Liver (tissue), 9 donors: ENCODE results near the gene DNAH1. TPM values are rescaled to one million over a fixed set of nuclear protein-coding genes. Genes with fewer than 3 reads are reported as not detected.
A peak's percentile ranks its signal among the peaks of the same experiment; 100 is the strongest.

Source experiments
- DNase-seq: peaks from one replicate; pipeline ENCODE4 v3.0.0-alpha.2; 2017; ENCODE audit warnings: low spot score
- H3K27ac ChIP-seq, 2 donors: one replicate each; pipeline ENCODE4 v1.7.0; 2013; ENCODE audit warnings: inconsistent platforms in 2 of 2, low read length in 2 of 2, control low read depth in 1 of 2, low read depth in 1 of 2, mild to moderate bottlenecking in 1 of 2
- H3K27me3 ChIP-seq, 4 donors: one replicate each; pipeline versions ENCODE4 v1.6.1 to v1.7.0; 2013; ENCODE audit warnings: low read length in 3 of 4, inconsistent platforms in 1 of 4, mild to moderate bottlenecking in 1 of 4, moderate library complexity in 1 of 4; ENCODE audit not compliant: control insufficient read depth in 4 of 4, insufficient read depth in 4 of 4
- H3K36me3 ChIP-seq, 4 donors: one replicate each; pipeline versions ENCODE4 v1.6.1 to v1.7.0; 2013; ENCODE audit warnings: low read length in 3 of 4, mild to moderate bottlenecking in 3 of 4, low read depth in 1 of 4, moderate library complexity in 1 of 4; ENCODE audit not compliant: control insufficient read depth in 4 of 4, insufficient read depth in 3 of 4
- H3K4me1 ChIP-seq, 4 donors: one replicate each; pipeline versions ENCODE4 v1.6.1 to v1.7.0; 2013; ENCODE audit warnings: low read length in 3 of 4, mild to moderate bottlenecking in 3 of 4, moderate library complexity in 1 of 4; ENCODE audit not compliant: control insufficient read depth in 4 of 4, insufficient read depth in 4 of 4
- H3K4me3 ChIP-seq, 3 donors: one replicate each; pipeline versions ENCODE4 v1.6.1 to v1.7.0; 2013; ENCODE audit warnings: low read length in 3 of 3, control low read depth in 1 of 3, low read depth in 1 of 3, mild to moderate bottlenecking in 1 of 3
- H3K9ac ChIP-seq, 2 donors: one replicate each; pipeline ENCODE4 v1.7.0; 2013; ENCODE audit warnings: low read length in 2 of 2, mild to moderate bottlenecking in 2 of 2, moderate library complexity in 2 of 2, control low read depth in 1 of 2, low read depth in 1 of 2
- H3K9me3 ChIP-seq, 4 donors: one replicate each; pipeline versions ENCODE4 v1.6.1 to v1.7.0; 2013; ENCODE audit warnings: low read length in 3 of 4; ENCODE audit not compliant: control insufficient read depth in 4 of 4
- ATF3 ChIP-seq: IDR thresholded peaks from 2 replicates; pipeline ENCODE4 v1.6.1; 2016; ENCODE audit warnings: antibody characterized with exemption
- CTCF ChIP-seq: fragments of 150-350 bp; IDR thresholded peaks from 2 replicates; pipeline ENCODE4 v1.5.1; 2017; ENCODE audit warnings: improper control_type of control experiment, low read depth, low read length; ENCODE audit not compliant: missing input control
- EGR1 ChIP-seq, 2 donors: IDR thresholded peaks; 2 replicates each; pipeline ENCODE4 v1.6.1; 2016 to 2018; ENCODE audit warnings: antibody characterized with exemption in 2 of 2, low read depth in 2 of 2
- FOXA1 ChIP-seq: IDR thresholded peaks from 2 replicates; pipeline ENCODE4 v1.6.1; 2016; ENCODE audit warnings: antibody characterized with exemption
- FOXA2 ChIP-seq: IDR thresholded peaks from 2 replicates; pipeline ENCODE4 v1.6.1; 2016; ENCODE audit warnings: antibody characterized with exemption
- GABPA ChIP-seq, 2 donors: IDR thresholded peaks in 1 of 2; conservative IDR thresholded peaks in 1 of 2; 2 replicates each; pipeline ENCODE4 v1.6.1; 2016; ENCODE audit warnings: antibody characterized with exemption in 2 of 2, mild to moderate bottlenecking in 1 of 2, moderate library complexity in 1 of 2
- HNF4A ChIP-seq, 2 donors: conservative IDR thresholded peaks; 2 replicates each; pipeline ENCODE4 v1.6.1; 2016; ENCODE audit warnings: antibody characterized with exemption in 2 of 2, mild to moderate bottlenecking in 2 of 2
- HNF4G ChIP-seq: IDR thresholded peaks from 2 replicates; pipeline ENCODE4 v1.6.1; 2016; ENCODE audit warnings: antibody characterized with exemption
- MAX ChIP-seq: IDR thresholded peaks from 2 replicates; pipeline ENCODE4 v1.6.1; 2016; ENCODE audit warnings: antibody characterized with exemption
- NR2F2 ChIP-seq: IDR thresholded peaks from 2 replicates; pipeline ENCODE4 v1.6.1; 2016; ENCODE audit warnings: antibody characterized with exemption
- RAD21 ChIP-seq, 2 donors: IDR thresholded peaks; 2 replicates each; pipeline ENCODE4 v1.6.1; 2016; ENCODE audit warnings: antibody characterized with exemption in 2 of 2, mild to moderate bottlenecking in 2 of 2
- REST ChIP-seq: IDR thresholded peaks from 2 replicates; pipeline ENCODE4 v1.6.1; 2016; ENCODE audit warnings: antibody characterized with exemption, mild to moderate bottlenecking
- RXRA ChIP-seq, 2 donors: IDR thresholded peaks; 2 replicates each; pipeline ENCODE4 v1.6.1; 2017 to 2018; ENCODE audit warnings: antibody characterized with exemption in 2 of 2, mild to moderate bottlenecking in 1 of 2
- SP1 ChIP-seq: IDR thresholded peaks from 2 replicates; pipeline ENCODE4 v1.6.1; 2018; ENCODE audit warnings: antibody characterized with exemption, mild to moderate bottlenecking
- TAF1 ChIP-seq: conservative IDR thresholded peaks from 2 replicates; pipeline ENCODE4 v1.6.1; 2016; ENCODE audit warnings: antibody characterized with exemption, mild to moderate bottlenecking
- YY1 ChIP-seq: IDR thresholded peaks from 2 replicates; pipeline ENCODE4 v1.6.1; 2016; ENCODE audit warnings: antibody characterized with exemption, mild to moderate bottlenecking
- WGBS: extraction: QIAGEN DNeasy Blood & Tissue Kit; methylation state at CpG from one replicate; pipeline ENCODE4 v1.1.7; 2013; 5-methylcytosine and 5-hydroxymethylcytosine counted together
- polyA plus RNA-seq, 2 donors: library from polyadenylated mRNA; stranded (reverse) in 1 of 2; unstranded in 1 of 2; fragments of 200-250 nt in 1 of 2; fragments of >200 nt in 1 of 2; fragmentation: Nextera tagmentation in 1 of 2; extraction: Ambion mirVana in 1 of 2; gene quantifications; one replicate each; pipeline versions ENCODE4 v1.2.1 to v1.2.3, GENCODE V29; 2013 to 2015
- total RNA-seq, 2 donors: library from RNA; depleted of rRNA; stranded (reverse); fragments of >200 nt; gene quantifications; one replicate each; pipeline ENCODE4 v1.2.3, GENCODE V29; 2014
- donor health status: healthy.
- donor health status: healthy.
- donor health status: healthy.
- donor health status: healthy.
- donor health status: healthy.

The DNAH1 gene
- total and polyA plus RNA-seq, 4 donors = 1.5 to 6.0 (median 2.5) TPM

GRCh38 chr3:52397676-52398399 is 81.7 kb downstream of the DNAH1 start:
- H3K36me3 ChIP-seq = peaks cover 7 to 74% (median 36%) of the 10 kb centered on the region in 4 donors
- H3K9me3 ChIP-seq = no peaks in the 10 kb centered on the region
- no peaks in the 10 kb centered on the region for H3K27me3 ChIP-seq
- TF ChIP-seq CTCF (no peak), YY1 (no peak), RXRA (IDR thresholded peaks at IDR 0.05) (peak in 1 of 2 donors; percentile 34), SP1 (no peak)
- DNase-seq = no peak
- H3K27ac ChIP-seq = no peak overlapping the region
- H3K4me3 ChIP-seq = no peak overlapping the region
- WGBS = 68% methylated on average over 13 of the region's 13 CpGs
- no peak overlapping the region for H3K9ac ChIP-seq
- no peaks in the 10 kb centered on the region for H3K4me1 ChIP-seq

- Histone ChIP-seq H3K9ac (no peak overlapping the region), H3K27me3 (no peaks in the 10 kb centered on the region), H3K9me3 (no peaks in the 10 kb centered on the region), H3K4me1 (no peaks in the 10 kb centered on the region), H3K4me3 (no peak overlapping the region), H3K36me3 (peaks cover 7 to 76% (median 36%) of the 10 kb centered on the region in 4 donors), H3K27ac (no peak overlapping the region)
- TF ChIP-seq FOXA1 (no peak), ATF3 (no peak), RAD21 (IDR thresholded peaks at IDR 0.05) (no peak), FOXA2 (no peak), NR2F2 (no peak), HNF4A (conservative IDR thresholded peaks at IDR 0.05) (no peak), EGR1 (IDR thresholded peaks at IDR 0.05; ENCODE audit: low read depth in 2 of 2) (no peak), CTCF (no peak), GABPA (IDR thresholded peaks at IDR 0.05 in 1 of 2, conservative IDR thresholded peaks at IDR 0.05 in 1 of 2) (no peak), HNF4G (no peak), RXRA (IDR thresholded peaks at IDR 0.05) (no peak), TAF1 (no peak)
- WGBS = 94% methylated on average over 5 of the region's 5 CpGs
- DNase-seq = no peak
These were observed 82.6 kb downstream of the DNAH1 start for GRCh38 chr3:52398670-52399081.

- no peaks in the 10 kb centered on the region for H3K9me3 ChIP-seq
- WGBS = 99% methylated on average over 4 of the region's 4 CpGs
- no peak overlapping the region for H3K4me3 ChIP-seq
- H3K27me3 ChIP-seq = no peaks in the 10 kb centered on the region
- no peak overlapping the region for H3K27ac ChIP-seq
- DNase-seq = no peak
- H3K9ac ChIP-seq = no peak overlapping the region
- no peaks in the 10 kb centered on the region for H3K4me1 ChIP-seq
- peaks cover 7 to 76% (median 38%) of the 10 kb centered on the region in 4 donors for H3K36me3 ChIP-seq
- TF ChIP-seq NR2F2 = no peak
- TF ChIP-seq EGR1 (IDR thresholded peaks at IDR 0.05; ENCODE audit: low read depth in 2 of 2) = no peak
- TF ChIP-seq ATF3 = no peak
- no peak for TF ChIP-seq CTCF
- no peak for TF ChIP-seq MAX
- no peak for TF ChIP-seq RAD21 (IDR thresholded peaks at IDR 0.05)
- TF ChIP-seq REST = no peak
- TF ChIP-seq FOXA2 = no peak
These were observed 83.0 kb downstream of the DNAH1 start for GRCh38 chr3:52399131-52399530.
